Sigmoid colon (tissue), 7 donors: ENCODE measurements around the gene C6orf132. TPM values are rescaled to one million over a fixed set of nuclear protein-coding genes. Genes with fewer than 3 reads are reported as not detected.

Experiments
- DNase-seq: peaks from one replicate; pipeline ENCODE4 v3.0.0-alpha.2; 2019
- H3K27ac ChIP-seq, 4 donors: fragments of 200-600 bp; sonication (generic); one replicate each; pipeline ENCODE4 v1.5.1; 2016 to 2019; ENCODE audit warnings: mild to moderate bottlenecking in 1 of 4
- H3K27me3 ChIP-seq, 3 donors: fragments of 200-600 bp; sonication (generic); one replicate each; pipeline ENCODE4 v1.5.1; 2019; ENCODE audit warnings: mild to moderate bottlenecking in 1 of 3
- H3K36me3 ChIP-seq, 4 donors: fragments of 200-600 bp; sonication (generic); one replicate each; pipeline ENCODE4 v1.5.1; 2016 to 2019
- H3K4me1 ChIP-seq, 4 donors: fragments of 200-600 bp; sonication (generic); one replicate each; pipeline ENCODE4 v1.5.1; 2017 to 2019
- H3K4me3 ChIP-seq, 4 donors: fragments of 200-600 bp; sonication (generic); one replicate each; pipeline ENCODE4 v1.5.1; 2017 to 2019; ENCODE audit warnings: mild to moderate bottlenecking in 2 of 4, moderate library complexity in 1 of 4
- H3K9me3 ChIP-seq, 4 donors: fragments of 200-600 bp in 3 of 4; sonication (generic) in 3 of 4; one replicate each; pipeline versions ENCODE4 v1.5.1 to v1.6.1; 2013 to 2019
- EP300 ChIP-seq, 4 donors: sonication (generic); formaldehyde crosslinking; IDR thresholded peaks; one replicate each; pipeline ENCODE4 v1.6.1; 2017; ENCODE audit warnings: antibody characterized with exemption in 4 of 4
- POLR2A ChIP-seq, 2 donors: fragments of 450-650 bp; IDR thresholded peaks; one replicate each; pipeline ENCODE4 v1.6.1; 2016; ENCODE audit warnings: antibody characterized with exemption in 2 of 2, mild to moderate bottlenecking in 2 of 2, moderate library complexity in 2 of 2
- POLR2AphosphoS5 ChIP-seq, 4 donors: sonication (generic); formaldehyde crosslinking; IDR thresholded peaks; one replicate each; pipeline ENCODE4 v1.6.1; 2017; ENCODE audit warnings: antibody characterized with exemption in 4 of 4
- WGBS, 2 donors: extraction: QIAGEN DNeasy Blood & Tissue Kit; methylation state at CpG; one replicate each; pipeline ENCODE4 v1.1.7; 2013; 5-methylcytosine and 5-hydroxymethylcytosine counted together
- intact Hi-C: fragments of 100-400 bp; cut with DNase I; formaldehyde crosslinking; loops from one replicate; pipeline ENCODE4 v1.15.1; 2023
- polyA plus RNA-seq, 3 donors: library from polyadenylated mRNA; stranded (reverse); fragments of 200-250 nt; gene quantifications; one replicate each; pipeline ENCODE4 v1.2.3, GENCODE V29; 2013
- total RNA-seq, 4 donors: library from RNA; depleted of rRNA; stranded (reverse); fragments of >200 nt; gene quantifications; one replicate each; pipeline ENCODE4 v1.1.0, GENCODE V29; 2016
- TF ChIP-seq, protein P1 (sequence below), 4 experiments: fragments of 450-650 bp in 3 of 4; fragments of 200-600 bp in 1 of 4; IDR thresholded peaks; one replicate each; pipeline ENCODE4 v1.5.1; 2016 to 2019; ENCODE audit warnings: antibody characterized with exemption in 4 of 4, mild to moderate bottlenecking in 3 of 4, moderate library complexity in 2 of 4
- donor health status: healthy with polysubstance abuse.
- donor health status: Bipolar disorder and iron deficiency.
- donor health status: healthy.

The C6orf132 gene
- total and polyA plus RNA-seq, 7 donors, result 0.33 to 91.3 (median 20.9) TPM; not detected in 1

DNA sequence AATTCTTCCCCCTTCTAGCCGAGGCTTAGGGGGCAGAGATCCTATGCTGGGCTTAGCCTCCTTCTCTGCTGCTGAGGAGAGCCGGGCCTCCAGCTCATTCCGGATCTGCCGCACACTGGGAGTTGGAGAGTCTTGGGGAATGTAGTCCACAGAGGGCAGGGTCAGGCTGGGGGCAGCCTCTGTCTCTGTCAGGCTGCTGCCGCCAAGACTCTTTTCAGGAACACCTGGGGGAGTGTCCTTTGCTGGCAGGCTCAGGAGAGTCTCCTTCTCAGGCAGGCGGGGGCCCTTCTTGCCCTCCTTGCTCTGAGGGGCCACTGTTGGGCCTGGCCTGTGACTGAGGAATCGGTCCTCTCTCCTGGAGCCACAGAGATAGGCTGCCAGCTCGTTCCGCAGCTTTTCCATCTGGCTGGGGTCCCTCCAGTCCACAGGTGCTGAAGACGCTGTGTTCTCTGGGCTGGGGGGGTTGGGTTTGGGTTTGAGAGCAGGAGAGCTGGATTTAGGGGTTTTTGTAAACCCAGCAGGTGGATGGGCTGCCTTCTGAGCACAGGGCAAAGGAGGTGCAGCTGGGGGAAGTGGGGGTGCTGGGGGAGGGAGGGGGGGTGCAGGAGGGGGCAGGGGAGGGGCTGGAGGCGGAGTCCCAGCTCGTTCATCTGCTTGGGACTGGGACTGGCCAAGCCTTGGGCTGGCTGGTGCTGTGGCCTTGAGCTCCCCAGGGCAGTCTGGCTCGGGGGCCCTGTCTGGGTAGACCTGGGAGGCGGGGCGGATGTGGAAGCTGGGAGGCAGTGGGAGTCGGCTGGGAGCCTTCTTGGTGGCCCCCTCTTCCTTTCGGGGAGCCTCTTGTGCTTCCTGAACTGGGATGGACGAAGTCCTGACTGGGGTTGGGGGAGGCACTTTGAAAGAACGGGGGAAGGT is 36.1 kb downstream of the C6orf132 start:
- DNase-seq, result no peak
- no peaks in the 10 kb centered on the region for H3K36me3 ChIP-seq
- TF ChIP-seq POLR2A (IDR thresholded peaks at IDR 0.05) (no peak), EP300 (IDR thresholded peaks at IDR 0.05) (no peak), POLR2AphosphoS5 (IDR thresholded peaks at IDR 0.05) (no peak)
- TF ChIP-seq, protein P1, sequence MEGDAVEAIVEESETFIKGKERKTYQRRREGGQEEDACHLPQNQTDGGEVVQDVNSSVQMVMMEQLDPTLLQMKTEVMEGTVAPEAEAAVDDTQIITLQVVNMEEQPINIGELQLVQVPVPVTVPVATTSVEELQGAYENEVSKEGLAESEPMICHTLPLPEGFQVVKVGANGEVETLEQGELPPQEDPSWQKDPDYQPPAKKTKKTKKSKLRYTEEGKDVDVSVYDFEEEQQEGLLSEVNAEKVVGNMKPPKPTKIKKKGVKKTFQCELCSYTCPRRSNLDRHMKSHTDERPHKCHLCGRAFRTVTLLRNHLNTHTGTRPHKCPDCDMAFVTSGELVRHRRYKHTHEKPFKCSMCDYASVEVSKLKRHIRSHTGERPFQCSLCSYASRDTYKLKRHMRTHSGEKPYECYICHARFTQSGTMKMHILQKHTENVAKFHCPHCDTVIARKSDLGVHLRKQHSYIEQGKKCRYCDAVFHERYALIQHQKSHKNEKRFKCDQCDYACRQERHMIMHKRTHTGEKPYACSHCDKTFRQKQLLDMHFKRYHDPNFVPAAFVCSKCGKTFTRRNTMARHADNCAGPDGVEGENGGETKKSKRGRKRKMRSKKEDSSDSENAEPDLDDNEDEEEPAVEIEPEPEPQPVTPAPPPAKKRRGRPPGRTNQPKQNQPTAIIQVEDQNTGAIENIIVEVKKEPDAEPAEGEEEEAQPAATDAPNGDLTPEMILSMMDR (IDR thresholded peaks at IDR 0.05), result no peak
- no peaks in the 10 kb centered on the region for H3K9me3 ChIP-seq
- intact Hi-C loops, result no loop called here
- H3K4me1 ChIP-seq, result peaks cover 0 to 22% (median 14%) of the 10 kb centered on the region in 4 donors
- WGBS, 2 donors, result 85 to 86% methylated on average over 19 of the region's 19 CpGs
- no peak overlapping the region for H3K27ac ChIP-seq
- peaks cover 0 to 30% (median 9%) of the 10 kb centered on the region in 3 donors for H3K27me3 ChIP-seq
- H3K4me3 ChIP-seq, result no peak overlapping the region

DNA sequence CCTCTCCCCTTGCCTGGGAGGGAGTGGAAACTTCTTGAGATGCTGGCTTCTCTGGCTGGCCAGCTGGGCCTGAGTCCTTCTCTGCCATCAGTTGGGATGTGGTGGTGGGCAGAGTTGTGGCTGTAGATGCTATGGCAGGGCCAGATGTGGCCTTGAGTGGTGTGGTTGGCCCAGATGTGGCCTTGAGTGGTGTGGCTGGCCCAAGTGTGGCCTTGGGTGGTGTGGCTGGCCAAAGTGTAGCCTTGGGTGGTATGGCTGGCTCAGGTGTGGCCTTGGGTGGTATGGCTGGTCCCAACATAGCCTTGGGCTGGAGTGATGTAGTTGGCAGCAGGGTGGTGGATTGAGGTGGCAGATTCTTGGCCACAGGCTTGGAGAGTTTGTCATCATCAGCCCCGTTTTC is 36.7 kb downstream of the C6orf132 start:
- H3K4me1 ChIP-seq, result peaks cover 0 to 26% (median 17%) of the 10 kb centered on the region in 4 donors
- intact Hi-C loops, result no loop called here
- no peak overlapping the region for H3K4me3 ChIP-seq
- 91 to 94% methylated on average over 1 of the region's 1 CpG for WGBS, 2 donors
- H3K36me3 ChIP-seq, result no peaks in the 10 kb centered on the region
- peaks cover 0 to 30% (median 9%) of the 10 kb centered on the region in 3 donors for H3K27me3 ChIP-seq
- no peak overlapping the region for H3K27ac ChIP-seq
- TF ChIP-seq POLR2AphosphoS5 (IDR thresholded peaks at IDR 0.05), result no peak
- no peak for TF ChIP-seq POLR2A (IDR thresholded peaks at IDR 0.05)
- TF ChIP-seq, protein P1 (IDR thresholded peaks at IDR 0.05), result no peak
- no peak for TF ChIP-seq EP300 (IDR thresholded peaks at IDR 0.05)
- no peaks in the 10 kb centered on the region for H3K9me3 ChIP-seq
- DNase-seq, result no peak

DNA sequence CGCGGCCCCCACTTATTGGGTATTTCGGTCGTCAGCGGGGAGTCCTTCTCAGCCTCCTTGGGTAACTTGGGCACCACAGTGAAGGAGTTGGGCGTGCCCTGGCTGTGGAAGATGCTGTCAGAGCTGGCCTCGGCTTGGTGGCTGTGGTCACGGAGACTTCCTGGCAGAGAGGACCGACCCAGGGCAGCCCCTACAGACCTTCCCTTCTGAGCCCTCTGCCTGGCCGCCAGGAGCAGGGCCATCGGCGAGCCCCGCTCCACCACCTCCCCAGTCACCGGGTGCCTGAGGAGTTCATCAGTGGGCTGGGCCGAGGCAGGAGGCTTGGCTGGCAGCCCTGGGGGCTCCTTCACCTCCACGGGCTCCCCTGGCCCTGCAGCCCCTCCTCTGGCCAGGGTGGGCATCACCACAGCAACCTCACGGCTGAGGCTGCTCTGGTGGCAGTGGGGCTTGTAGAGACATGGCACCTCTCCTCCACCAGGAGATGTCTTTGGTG is 37.2 kb downstream of the C6orf132 start:
- Histone ChIP-seq H3K9me3 (no peaks in the 10 kb centered on the region), H3K4me1 (peaks cover 0 to 26% (median 18%) of the 10 kb centered on the region in 4 donors), H3K27me3 (peaks cover 0 to 30% (median 9%) of the 10 kb centered on the region in 3 donors), H3K4me3 (no peak overlapping the region), H3K27ac (peak overlapping the region in 1 of 4 donors; percentile 43), H3K36me3 (no peaks in the 10 kb centered on the region)
- no peak for DNase-seq
- 85 to 89% methylated on average over 17 of the region's 17 CpGs for WGBS, 2 donors
- TF ChIP-seq, protein P1 (IDR thresholded peaks at IDR 0.05), result no peak
- no peak for TF ChIP-seq EP300 (IDR thresholded peaks at IDR 0.05)
- TF ChIP-seq POLR2AphosphoS5 (IDR thresholded peaks at IDR 0.05), result no peak
- TF ChIP-seq POLR2A (IDR thresholded peaks at IDR 0.05), result no peak
- intact Hi-C loops, result no loop called here

DNA sequence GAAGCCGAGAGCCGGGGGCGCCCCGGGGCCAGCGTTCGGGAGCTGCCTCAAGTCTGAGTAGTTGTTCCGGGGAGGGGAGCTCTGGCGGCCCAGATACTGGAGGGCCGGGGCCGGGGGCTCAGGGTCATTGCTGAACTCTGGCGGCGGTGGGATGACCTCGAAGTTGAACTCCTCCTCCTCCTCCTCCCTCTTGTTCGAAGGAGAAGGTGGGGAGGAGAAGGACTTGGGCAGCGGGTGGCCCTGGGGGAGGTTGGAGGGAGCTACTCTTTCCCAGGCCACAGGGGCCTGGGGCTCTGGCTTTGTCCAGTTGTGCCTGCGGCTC is 37.7 kb downstream of the C6orf132 start:
- intact Hi-C loops, result no loop called here
- Histone ChIP-seq H3K4me3 (peak overlapping the region; percentile 23 to 56 (median 44)), H3K4me1 (peaks cover 0 to 29% (median 19%) of the 10 kb centered on the region in 4 donors), H3K9me3 (no peaks in the 10 kb centered on the region), H3K27ac (peak overlapping the region in 2 of 4 donors; percentile 43 to 47), H3K36me3 (no peaks in the 10 kb centered on the region), H3K27me3 (peaks cover 0 to 30% (median 9%) of the 10 kb centered on the region in 3 donors)
- TF ChIP-seq POLR2AphosphoS5 (IDR thresholded peaks at IDR 0.05) (no peak), EP300 (IDR thresholded peaks at IDR 0.05) (no peak)
- TF ChIP-seq, protein P1 (IDR thresholded peaks at IDR 0.05), result no peak
- 49 to 83% methylated on average over 16 of the region's 16 CpGs for WGBS, 2 donors
- DNase-seq, result no peak
